ENCODE measurements around the gene CPSF4. TPM values are rescaled to one million over a fixed set of nuclear protein-coding genes. Genes with fewer than 3 reads are reported as not detected.
"Not testable (repeated sequence)": the region's sequence is repeated elsewhere in the genome, so short reads cannot be mapped to it uniquely, and the experiment has no call there.

The CPSF4 gene
- total and polyA plus RNA-seq, 2 donors (not counting 1 experiment from before 2014, with no cell fraction given), result 17.3 to 44.9 TPM

- no peaks in the 10 kb centered on the region for H3K9me3 ChIP-seq (ENCODE audit: control insufficient read depth, insufficient read depth, low read depth, low read length)
- TF ChIP-seq CTCF (conservative IDR thresholded peaks at IDR 0.05 in 1 of 2, IDR thresholded peaks at IDR 0.05 in 1 of 2; ENCODE audit: low read depth in 1 of 2, low read length in 2 of 2) (no peak), EZH2 (IDR thresholded peaks at IDR 0.05; ENCODE audit: low read length, missing control alignments) (no peak)
- H3K27me3 ChIP-seq (ENCODE audit: control insufficient read depth, insufficient read depth, low read length), result no peaks in the 10 kb centered on the region
- H3K79me2 ChIP-seq (ENCODE audit: control insufficient read depth, insufficient read depth, low read length), result peaks cover 53% of the 10 kb centered on the region
- no peak overlapping the region for H2AFZ ChIP-seq (ENCODE audit: low read length)
- no peak overlapping the region for H3K4me2 ChIP-seq (ENCODE audit: extremely low read depth, insufficient read depth, low read length)
- H3K4me3 ChIP-seq (replicated peaks in 1 of 4; ENCODE audit: control extremely low read depth in 1 of 4, insufficient read depth in 1 of 4, low read depth in 3 of 4, low read length in 4 of 4), result peak overlapping the region in 1 of 4 experiments; percentile 98
- DNase-seq (ENCODE audit: low read depth in 2 of 2), result no peak
- peaks cover 8% of the 10 kb centered on the region for H3K4me1 ChIP-seq (ENCODE audit: control insufficient read depth, extremely low read depth, insufficient read depth, low read length)
- H4K20me1 ChIP-seq (ENCODE audit: control insufficient read depth, extremely low read depth, insufficient read depth, low read length), result no peaks in the 10 kb centered on the region
- no peak overlapping the region for H3K27ac ChIP-seq (ENCODE audit: insufficient read depth, low read length)
- H3K9ac ChIP-seq (ENCODE audit: insufficient read depth, low read length), result no peak overlapping the region
- H3K36me3 ChIP-seq (ENCODE audit: control insufficient read depth, insufficient read depth, low read length), result peaks cover 5% of the 10 kb centered on the region
These were observed 28.1 kb upstream of the CPSF4 start for GRCh38 chr7:99410635-99411034.

- peaks cover 30% of the 10 kb centered on the region for H3K36me3 ChIP-seq (ENCODE audit: control insufficient read depth, insufficient read depth, low read length)
- H3K9me3 ChIP-seq (ENCODE audit: control insufficient read depth, insufficient read depth, low read depth, low read length); H3K79me2 ChIP-seq (ENCODE audit: control insufficient read depth, insufficient read depth, low read length); H3K4me3 ChIP-seq (replicated peaks in 1 of 4; ENCODE audit: control extremely low read depth in 1 of 4, insufficient read depth in 1 of 4, low read depth in 3 of 4, low read length in 4 of 4); H3K27ac ChIP-seq (ENCODE audit: insufficient read depth, low read length); H4K20me1 ChIP-seq (ENCODE audit: control insufficient read depth, extremely low read depth, insufficient read depth, low read length); H2AFZ ChIP-seq (ENCODE audit: low read length); H3K27me3 ChIP-seq (ENCODE audit: control insufficient read depth, insufficient read depth, low read length); H3K4me1 ChIP-seq (ENCODE audit: control insufficient read depth, extremely low read depth, insufficient read depth, low read length); H3K4me2 ChIP-seq (ENCODE audit: extremely low read depth, insufficient read depth, low read length); H3K9ac ChIP-seq (ENCODE audit: insufficient read depth, low read length): not testable (repeated sequence)
- DNase-seq (ENCODE audit: low read depth in 2 of 2), result peak; percentile 54 to 66
- TF ChIP-seq CTCF (conservative IDR thresholded peaks at IDR 0.05 in 1 of 2, IDR thresholded peaks at IDR 0.05 in 1 of 2; ENCODE audit: low read depth in 1 of 2, low read length in 2 of 2), result peak; percentile 56 to 65
These were observed 23.1 kb upstream of the CPSF4 start for GRCh38 chr7:99415513-99416127.

- no peak for DNase-seq (ENCODE audit: low read depth in 2 of 2)
- peaks cover 2% of the 10 kb centered on the region for H3K79me2 ChIP-seq (ENCODE audit: control insufficient read depth, insufficient read depth, low read length)
These were observed 20.5 kb upstream of the CPSF4 start for GRCh38 chr7:99418260-99418659.

More at GRCh38 chr7:99418260-99418659, 20.5 kb upstream of the CPSF4 start:
- Histone ChIP-seq H3K9ac (ENCODE audit: insufficient read depth, low read length) (no peak overlapping the region), H3K9me3 (ENCODE audit: control insufficient read depth, insufficient read depth, low read depth, low read length) (no peaks in the 10 kb centered on the region), H3K27ac (ENCODE audit: insufficient read depth, low read length) (no peak overlapping the region), H3K4me3 (replicated peaks in 1 of 4; ENCODE audit: control extremely low read depth in 1 of 4, insufficient read depth in 1 of 4, low read depth in 3 of 4, low read length in 4 of 4) (no peak overlapping the region), H3K27me3 (ENCODE audit: control insufficient read depth, insufficient read depth, low read length) (no peaks in the 10 kb centered on the region), H4K20me1 (ENCODE audit: control insufficient read depth, extremely low read depth, insufficient read depth, low read length) (no peaks in the 10 kb centered on the region), H3K4me2 (ENCODE audit: extremely low read depth, insufficient read depth, low read length) (no peak overlapping the region), H3K4me1 (ENCODE audit: control insufficient read depth, extremely low read depth, insufficient read depth, low read length) (no peaks in the 10 kb centered on the region), H3K36me3 (ENCODE audit: control insufficient read depth, insufficient read depth, low read length) (peaks cover 28% of the 10 kb centered on the region), H2AFZ (ENCODE audit: low read length) (no peak overlapping the region)
- TF ChIP-seq CTCF (conservative IDR thresholded peaks at IDR 0.05 in 1 of 2, IDR thresholded peaks at IDR 0.05 in 1 of 2; ENCODE audit: low read depth in 1 of 2, low read length in 2 of 2), result no peak
- no peak for TF ChIP-seq EZH2 (IDR thresholded peaks at IDR 0.05; ENCODE audit: low read length, missing control alignments)

All from fibroblast of lung (primary cell).